ENCODE results near the gene SPECC1L. TPM values are rescaled to one million over a fixed set of nuclear protein-coding genes. Genes with fewer than 3 reads are reported as not detected.

SPECC1L gene
- 34.0 and 39.1 TPM in 2 replicates for total RNA-seq (2014; rRNA removed; shearing (Covaris generic))
- 21.1 and 23.9 TPM in 2 replicates for polyA plus RNA-seq (2016; fragmentation: Nextera tagmentation; extraction: Ambion mirVana)

DNA sequence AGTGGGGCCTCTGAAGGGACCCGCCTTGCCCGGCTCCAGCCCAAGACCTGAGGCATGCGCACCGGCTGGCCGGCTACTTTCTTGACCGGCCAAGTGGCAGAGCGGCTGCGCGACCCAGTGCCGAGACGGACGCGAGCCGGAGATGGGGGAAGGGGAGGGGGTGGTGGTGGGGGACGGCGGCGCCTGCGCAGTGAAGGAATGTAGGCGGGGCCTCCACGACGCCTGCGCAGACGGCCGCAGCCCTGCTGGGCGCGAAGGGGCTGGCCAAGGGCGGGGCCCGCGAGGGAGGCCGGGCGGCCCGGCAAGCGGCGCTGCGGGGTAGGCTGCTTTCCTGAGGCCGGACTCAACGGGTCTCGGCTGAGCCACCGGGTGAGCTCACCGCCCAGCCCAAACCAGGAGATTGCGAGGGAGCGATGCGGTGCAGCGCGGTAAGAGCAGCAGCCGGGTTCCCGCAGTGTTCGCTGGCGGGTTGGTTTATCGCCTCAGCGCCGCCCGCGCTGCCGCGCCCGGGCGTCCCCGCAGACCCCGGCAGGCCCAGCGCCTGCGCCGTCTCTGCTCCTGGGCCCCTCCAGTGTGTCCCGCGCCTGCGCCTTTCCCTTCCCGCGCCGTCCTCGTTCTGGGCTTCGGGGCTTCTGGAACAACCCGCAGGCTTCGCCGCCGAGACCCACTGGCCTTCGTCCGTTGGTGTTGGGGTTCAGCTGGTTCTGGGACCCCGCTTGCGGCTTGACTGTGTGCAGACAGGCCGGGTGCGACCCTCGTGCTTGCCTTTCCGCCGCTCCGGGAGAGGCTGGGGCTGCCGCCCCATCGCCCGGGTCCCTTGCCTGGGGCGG lies at the start of gene SPECC1L:
SPECC1L (plus strand) TSS at position 276 of the 830 bp plus-strand sequence. CDS start 31,401 bp downstream, outside the sequence.
- Histone ChIP-seq H3K9me2 (ENCODE audit: insufficient read depth) (no peaks in the 10 kb centered on the region), H3K79me2 (ENCODE audit: insufficient read depth) (peaks cover 48% of the 10 kb centered on the region), H3K4me3 (peak within 1 kb of the TSS; percentile 78), H4K20me1 (ENCODE audit: insufficient read depth) (0 out of 2 replicates have a peak, but pooled peaks cover 4% of the 10 kb centered on the region), H3K27me3 (replicated peaks; ENCODE audit: insufficient read depth) (no peaks in the 10 kb centered on the region), H3K4me1 (ENCODE audit: insufficient read depth) (peaks cover 19% of the 10 kb centered on the region), H3K4me2 (ENCODE audit: unreplicated experiment) (peak within 1 kb of the TSS; percentile 99), H3F3A (ENCODE audit: insufficient read depth) (0 out of 2 replicates have a peak, but pooled peaks cover 10% of the 10 kb centered on the region), H3K27ac (peak within 1 kb of the TSS; percentile 61), H3K9ac (peak within 1 kb of the TSS; percentile 92), H2AFZ (peak within 1 kb of the TSS; percentile 78), H3K36me3 (ENCODE audit: low read depth) (no peaks in the 10 kb centered on the region), H3K9me3 (ENCODE audit: low read depth) (no peaks in the 10 kb centered on the region)
- DNase-seq: peak; percentile 97
- WGBS, 2 experiments (ENCODE audit: low coverage in 1 of 2, low lambda C conversion rate in 2 of 2, missing lambda C conversion rate in 2 of 2): 1% methylated on average over 45 to 75 of the region's 89 CpGs
- in situ Hi-C loops (cut with MboI): no loop called here
- TF ChIP-seq EZH2phosphoT487 (IDR thresholded peaks at IDR 0.05; ENCODE audit: insufficient read depth, low read depth) (no peak), EZH2 (IDR thresholded peaks at IDR 0.05; ENCODE audit: insufficient read depth, poor library complexity, severe bottlenecking) (no peak)

- Histone ChIP-seq H4K20me1 (ENCODE audit: insufficient read depth) (no peaks in the 10 kb centered on the region), H3K36me3 (ENCODE audit: low read depth) (no peaks in the 10 kb centered on the region), H2AFZ (no peak overlapping the region), H3K27ac (no peak overlapping the region), H3K4me1 (ENCODE audit: insufficient read depth) (no peaks in the 10 kb centered on the region), H3K4me2 (ENCODE audit: unreplicated experiment) (no peak overlapping the region), H3K9me2 (ENCODE audit: insufficient read depth) (no peaks in the 10 kb centered on the region), H3F3A (ENCODE audit: insufficient read depth) (no peaks in the 10 kb centered on the region), H3K9me3 (ENCODE audit: low read depth) (no peaks in the 10 kb centered on the region), H3K4me3 (no peak overlapping the region), H3K79me2 (ENCODE audit: insufficient read depth) (no peaks in the 10 kb centered on the region), H3K9ac (no peak overlapping the region), H3K27me3 (replicated peaks; ENCODE audit: insufficient read depth) (no peaks in the 10 kb centered on the region)
- WGBS, 2 experiments (ENCODE audit: low coverage in 1 of 2, low lambda C conversion rate in 2 of 2, missing lambda C conversion rate in 2 of 2): 97 to 100% methylated on average over 1 of the region's 1 CpG
- TF ChIP-seq EZH2phosphoT487 (IDR thresholded peaks at IDR 0.05; ENCODE audit: insufficient read depth, low read depth): no peak
- TF ChIP-seq EZH2 (IDR thresholded peaks at IDR 0.05; ENCODE audit: insufficient read depth, poor library complexity, severe bottlenecking): no peak
- in situ Hi-C loops (cut with MboI): no loop called here
- DNase-seq: no peak
Observed at GRCh38 chr22:24224468-24224867, 46.2 kb upstream of the SPECC1L start.

DNA sequence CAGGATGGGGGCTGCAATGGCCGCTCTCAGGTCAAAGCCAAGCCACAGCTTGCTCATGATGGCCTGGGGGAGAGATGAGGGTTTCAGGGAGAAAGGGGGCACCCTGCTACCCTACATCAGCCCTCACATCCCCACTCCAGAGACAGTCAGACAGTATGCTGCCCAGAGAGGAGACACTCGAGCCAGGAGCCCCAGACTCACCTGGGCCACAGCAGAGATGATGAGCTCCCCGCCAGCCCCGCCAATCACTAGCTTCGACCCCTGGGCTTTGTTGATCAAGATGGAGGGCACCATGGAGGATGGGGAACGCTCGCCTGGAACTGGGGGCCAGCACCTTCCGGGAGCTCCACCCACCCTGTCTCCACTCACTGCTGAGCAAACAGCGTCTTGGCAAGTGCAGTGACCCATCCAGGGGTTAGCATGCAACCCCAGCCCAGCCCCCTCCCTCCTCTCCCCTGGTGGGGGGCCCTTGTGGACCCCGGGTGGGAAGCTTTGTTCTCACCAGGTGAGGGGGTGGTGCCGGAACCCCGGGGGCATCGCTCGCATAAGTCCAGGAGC lies 45.5 kb upstream of the SPECC1L start:
- TF ChIP-seq EZH2 (IDR thresholded peaks at IDR 0.05; ENCODE audit: insufficient read depth, poor library complexity, severe bottlenecking) (no peak), EZH2phosphoT487 (IDR thresholded peaks at IDR 0.05; ENCODE audit: insufficient read depth, low read depth) (no peak)
- in situ Hi-C loops (cut with MboI): no loop called here
- H3F3A ChIP-seq (ENCODE audit: insufficient read depth): no peaks in the 10 kb centered on the region
- no peaks in the 10 kb centered on the region for H3K79me2 ChIP-seq (ENCODE audit: insufficient read depth)
- H3K9me2 ChIP-seq (ENCODE audit: insufficient read depth): no peaks in the 10 kb centered on the region
- WGBS, 2 experiments (ENCODE audit: low coverage in 1 of 2, low lambda C conversion rate in 2 of 2, missing lambda C conversion rate in 2 of 2): 77 to 81% methylated on average over 10 to 14 of the region's 14 CpGs
- H3K27ac ChIP-seq: no peak overlapping the region
- H3K9me3 ChIP-seq (ENCODE audit: low read depth): no peaks in the 10 kb centered on the region
- no peak overlapping the region for H2AFZ ChIP-seq
- H3K27me3 ChIP-seq (replicated peaks; ENCODE audit: insufficient read depth): no peaks in the 10 kb centered on the region
- H4K20me1 ChIP-seq (ENCODE audit: insufficient read depth): no peaks in the 10 kb centered on the region
- H3K4me3 ChIP-seq: no peak overlapping the region
- DNase-seq: no peak
- H3K4me2 ChIP-seq (ENCODE audit: unreplicated experiment): no peak overlapping the region
- H3K4me1 ChIP-seq (ENCODE audit: insufficient read depth): no peaks in the 10 kb centered on the region
- no peaks in the 10 kb centered on the region for H3K36me3 ChIP-seq (ENCODE audit: low read depth)
- no peak overlapping the region for H3K9ac ChIP-seq

GRCh38 chr22:24225951-24226350 lies 44.7 kb upstream of the SPECC1L start:
- in situ Hi-C loops (cut with MboI): no loop called here
- no peaks in the 10 kb centered on the region for H3K36me3 ChIP-seq (ENCODE audit: low read depth)
- WGBS, 2 experiments (ENCODE audit: low coverage in 1 of 2, low lambda C conversion rate in 2 of 2, missing lambda C conversion rate in 2 of 2): 78 to 84% methylated on average over 12 to 14 of the region's 14 CpGs
- no peak overlapping the region for H3K9ac ChIP-seq
- no peaks in the 10 kb centered on the region for H4K20me1 ChIP-seq (ENCODE audit: insufficient read depth)
- no peaks in the 10 kb centered on the region for H3K9me2 ChIP-seq (ENCODE audit: insufficient read depth)
- H3K27me3 ChIP-seq (replicated peaks; ENCODE audit: insufficient read depth): no peaks in the 10 kb centered on the region
- H3K4me1 ChIP-seq (ENCODE audit: insufficient read depth): no peaks in the 10 kb centered on the region
- H3K4me3 ChIP-seq: no peak overlapping the region
- H3F3A ChIP-seq (ENCODE audit: insufficient read depth): no peaks in the 10 kb centered on the region
- no peak overlapping the region for H2AFZ ChIP-seq
- no peak for DNase-seq
- no peaks in the 10 kb centered on the region for H3K79me2 ChIP-seq (ENCODE audit: insufficient read depth)
- TF ChIP-seq EZH2 (IDR thresholded peaks at IDR 0.05; ENCODE audit: insufficient read depth, poor library complexity, severe bottlenecking) (no peak), EZH2phosphoT487 (IDR thresholded peaks at IDR 0.05; ENCODE audit: insufficient read depth, low read depth) (no peak)
- no peak overlapping the region for H3K4me2 ChIP-seq (ENCODE audit: unreplicated experiment)
- no peaks in the 10 kb centered on the region for H3K9me3 ChIP-seq (ENCODE audit: low read depth)
- H3K27ac ChIP-seq: no peak overlapping the region

Data from GM23248 (cell line).